Spleen (tissue), 7 donors: ENCODE measurements around the gene FAM171A1.

ENCODE experiments used
- CTCF ChIP-seq, 11 experiments: fragments of 200-600 bp in 7 of 11; fragments of 450-650 bp in 4 of 11; sonication (generic) in 4 of 11; IDR thresholded peaks in 8 of 11; conservative IDR thresholded peaks in 3 of 11; 1 replicate in 7 of 11; 2 replicates in 4 of 11; pipeline versions ENCODE4 v1.4.0 to v1.8.0; 2016 to 2021; ENCODE audit warnings: antibody characterized with exemption in 11 of 11, inconsistent platforms in 4 of 11, mild to moderate bottlenecking in 1 of 11
- POLR2A ChIP-seq, 3 donors: fragments of 450-650 bp; IDR thresholded peaks; one replicate each; pipeline ENCODE4 v1.5.1; 2017; ENCODE audit warnings: antibody characterized with exemption in 3 of 3, mild to moderate bottlenecking in 1 of 3
- POLR2AphosphoS5 ChIP-seq, 3 donors: sonication (generic); formaldehyde crosslinking; IDR thresholded peaks; one replicate each; pipeline ENCODE4 v1.5.1; 2017; ENCODE audit warnings: antibody characterized with exemption in 3 of 3
- donor health status: DM: no; HTN: no; CAD: no; lungs with moderate emphysema.
- donor health status: DM: no; HTN: no; CAD: no.
- donor health status: DM: no; HTN: no; CAD: no.

GRCh38 chr10:15231426-15231825 is 139.7 kb downstream of the FAM171A1 start:
- TF ChIP-seq POLR2A (IDR thresholded peaks at IDR 0.05) (no peak), CTCF (IDR thresholded peaks at IDR 0.05 in 8 of 11, conservative IDR thresholded peaks at IDR 0.05 in 3 of 11) (no peak), POLR2AphosphoS5 (IDR thresholded peaks at IDR 0.05) (no peak)
